Stimulated activated CD8-positive, alpha-beta memory T cell treated with anti-CD3 and anti-CD28 coated beads, Interleukin-7, amount 100 ng/mL, for 48 hours (primary cell): ENCODE results near the gene CSNK1A1L.

Experiments
- DNase-seq, 2 donors: peaks; one replicate each; pipeline ENCODE4 v3.0.0-alpha.2; 2020; ENCODE audit warnings: low read depth in 1 of 2; ENCODE audit errors: extremely low read depth in 1 of 2

Gene CSNK1A1L

DNA sequence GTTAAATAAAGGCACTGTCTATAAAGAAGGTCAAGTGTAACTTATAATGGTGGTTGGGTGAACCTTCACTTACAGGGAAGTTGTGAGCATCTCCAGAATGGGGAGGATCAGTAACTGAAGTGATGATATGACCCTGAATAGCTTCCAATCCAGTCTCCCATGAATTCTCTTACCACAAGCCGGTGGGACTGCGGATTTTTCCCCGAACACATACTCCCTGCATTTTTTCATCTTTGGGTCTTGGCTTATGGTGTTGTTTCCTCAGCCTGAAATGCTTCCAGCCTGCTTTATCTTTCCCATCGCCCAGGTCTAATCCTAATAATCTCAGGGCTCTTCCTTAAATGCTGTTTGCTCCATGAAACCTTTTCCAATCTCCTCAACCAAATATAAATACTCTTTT, 2.0 kb upstream of the CSNK1A1L start:
- DNase-seq: no peak

DNA sequence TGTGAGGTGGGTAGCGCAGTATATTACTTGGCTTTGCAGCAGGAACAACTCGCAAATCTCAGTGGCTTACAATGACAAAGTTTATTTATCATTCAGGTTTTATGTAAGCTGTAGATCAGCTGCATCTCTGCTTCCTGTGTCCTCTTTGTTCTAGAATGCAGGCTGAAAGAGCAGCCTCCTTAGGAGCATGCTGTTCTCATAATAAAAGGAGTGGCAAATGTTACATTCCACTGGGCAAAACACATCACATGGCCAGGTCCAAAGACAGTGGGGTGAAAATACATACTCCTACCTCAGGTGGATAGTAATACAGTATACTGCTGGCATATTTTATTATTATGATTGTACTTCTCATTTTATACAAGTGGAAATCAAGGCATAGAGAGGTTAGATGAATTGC, 1.2 kb upstream of the CSNK1A1L start:
- DNase-seq: no peak

DNA sequence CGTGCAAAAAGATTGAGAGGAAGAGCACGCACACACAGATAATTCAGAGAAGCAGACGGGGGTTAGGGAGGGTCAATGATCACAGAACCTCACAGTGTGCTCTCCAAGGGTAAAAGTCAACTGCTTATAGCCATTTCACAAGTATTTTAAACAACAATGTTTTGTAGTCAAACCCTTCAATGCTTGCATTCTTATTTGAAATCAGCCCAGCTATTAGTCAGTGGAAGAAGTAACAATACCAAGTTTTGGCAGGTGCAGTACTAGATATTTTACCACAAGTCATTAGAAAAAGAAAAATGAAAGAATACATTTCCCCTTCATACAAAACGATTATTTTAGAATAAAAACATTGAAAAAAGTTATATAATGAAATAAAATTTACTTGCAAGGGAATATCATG, 2.6 kb downstream of the CSNK1A1L start:
- no peak for DNase-seq

DNA sequence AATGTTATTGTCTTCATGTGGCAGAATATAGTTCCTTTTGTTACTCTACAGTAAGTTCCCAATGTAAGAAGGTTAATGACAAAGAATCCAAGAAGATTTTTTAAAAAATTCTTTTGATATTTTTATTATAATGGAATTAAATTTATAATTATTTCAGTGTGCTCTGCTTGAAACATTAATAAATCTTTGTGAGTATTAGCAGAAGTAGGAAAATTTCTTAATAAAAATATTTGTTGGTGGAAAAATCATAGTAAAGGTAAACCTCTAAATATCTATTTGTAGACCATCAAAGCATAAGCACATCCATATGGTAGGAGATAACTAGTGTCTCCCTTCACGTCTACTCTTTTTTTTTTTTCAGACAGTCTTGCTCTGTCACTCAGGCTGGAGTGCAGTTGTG, 4.3 kb downstream of the CSNK1A1L start:
- DNase-seq: no peak

DNA sequence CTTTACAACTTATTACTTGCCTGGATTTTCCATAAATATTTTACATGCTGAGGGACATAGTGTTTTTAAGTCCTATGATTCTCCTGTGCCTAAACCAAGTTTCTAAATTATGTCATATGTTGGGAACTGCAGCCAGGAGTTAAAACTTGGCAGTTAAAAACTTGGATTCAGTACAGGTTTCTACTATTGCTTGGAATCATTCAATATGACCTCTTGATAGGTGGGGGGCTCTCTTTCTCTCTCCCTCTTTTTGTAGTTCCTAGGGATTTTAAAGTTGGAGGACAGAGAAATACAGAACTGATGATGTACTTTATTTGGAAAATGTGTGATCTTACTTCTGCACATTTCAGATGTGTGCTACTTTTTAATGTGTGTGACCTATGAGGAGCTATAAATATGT, 4.7 kb downstream of the CSNK1A1L start:
- DNase-seq: no peak

DNA sequence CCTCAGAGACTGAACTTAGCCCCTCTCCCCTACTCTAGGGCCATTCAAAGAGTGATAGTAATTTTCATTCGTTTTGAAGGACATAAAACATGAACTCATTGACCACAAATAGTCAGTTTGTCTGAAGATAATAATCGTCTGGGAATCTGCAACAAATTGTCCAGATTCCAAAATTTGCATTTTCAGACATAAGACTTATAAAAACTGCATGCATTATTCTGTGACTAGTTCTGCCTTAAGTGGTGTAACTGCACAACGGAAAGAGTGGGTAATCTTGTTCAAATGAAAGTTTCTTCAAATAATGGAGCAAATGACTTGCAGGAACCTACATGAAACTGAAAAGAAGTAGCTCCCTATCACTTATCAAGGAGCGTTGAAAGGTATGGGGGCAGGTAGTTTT, 8.4 kb downstream of the CSNK1A1L start:
- DNase-seq: no peak

DNA sequence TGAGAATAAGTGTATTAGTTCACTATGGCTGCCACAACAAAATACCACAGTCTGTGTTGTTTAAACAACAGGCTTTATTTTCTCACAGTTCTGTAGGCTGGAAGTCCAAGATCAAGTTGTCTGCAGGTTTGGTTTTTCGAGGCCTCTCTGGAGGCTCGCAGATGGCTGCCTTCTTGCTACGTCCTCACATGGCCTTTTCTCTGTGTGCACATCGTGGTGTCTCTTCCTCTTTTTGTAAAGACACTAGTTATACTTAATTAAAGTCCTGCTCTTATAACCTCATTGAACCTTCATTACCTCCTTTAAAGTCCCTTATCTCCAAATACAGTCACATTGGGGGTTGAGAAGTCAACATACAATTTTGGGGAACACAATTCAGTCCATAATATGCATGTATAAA, 10.6 kb downstream of the CSNK1A1L start:
- DNase-seq: no peak

DNA sequence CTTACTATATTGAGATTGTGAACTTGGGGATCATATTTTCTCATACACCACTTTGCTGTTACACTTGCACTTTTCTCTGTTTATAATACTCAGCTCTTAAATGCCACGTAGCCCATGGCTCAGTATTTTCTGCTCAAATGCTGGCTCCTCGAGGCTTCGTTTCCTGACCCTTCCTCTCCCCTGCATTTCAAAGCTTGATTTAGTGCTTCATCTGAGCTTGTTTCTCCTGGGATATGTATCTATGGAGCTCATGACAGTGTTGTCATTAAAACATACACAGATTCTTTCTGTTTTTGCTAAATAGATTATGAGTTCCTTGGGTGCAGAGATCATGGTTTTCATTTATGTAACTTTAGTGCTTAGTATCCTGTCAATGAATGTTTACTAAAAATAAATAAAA, 11.4 kb downstream of the CSNK1A1L start:
- no peak for DNase-seq

DNA sequence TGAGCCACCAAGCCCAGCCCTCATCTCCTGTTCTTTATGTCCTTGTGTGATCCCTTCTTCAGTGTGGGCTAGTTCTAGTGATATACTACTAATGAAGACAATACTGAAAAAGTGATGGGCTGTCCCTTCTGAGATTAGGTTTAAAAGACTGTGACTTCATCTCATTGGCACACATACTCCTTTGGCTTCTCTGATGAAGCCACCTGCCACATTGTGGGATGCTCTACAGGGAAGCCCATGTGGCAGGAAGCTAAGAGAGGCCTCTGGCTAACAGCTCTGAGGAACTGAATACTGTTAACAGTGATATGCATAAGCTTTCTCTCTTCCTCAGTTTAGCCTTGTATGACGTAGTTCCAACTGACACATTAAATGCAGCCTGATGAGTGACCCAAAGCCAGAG, 13.6 kb downstream of the CSNK1A1L start:
- no peak for DNase-seq

DNA sequence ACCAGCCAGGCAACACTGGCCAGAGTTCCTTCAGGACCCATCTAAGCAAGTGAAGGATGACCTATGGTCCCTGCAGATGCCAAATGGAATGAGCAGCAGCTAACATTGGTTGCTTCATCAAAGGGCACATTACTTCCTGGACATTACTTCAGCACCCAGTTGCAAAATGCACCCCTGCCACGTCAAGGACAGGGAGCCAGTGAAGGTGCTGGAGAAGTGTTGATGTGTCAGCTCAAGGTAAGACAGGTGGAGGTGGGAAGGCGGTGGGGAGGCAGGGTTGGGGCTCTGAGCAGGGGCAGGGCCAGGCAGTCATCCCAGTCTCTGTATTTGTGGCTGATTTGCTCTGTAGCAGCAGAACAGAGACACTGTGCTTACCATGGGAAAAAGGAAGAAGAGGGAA, 14.6 kb downstream of the CSNK1A1L start:
- no peak for DNase-seq

DNA sequence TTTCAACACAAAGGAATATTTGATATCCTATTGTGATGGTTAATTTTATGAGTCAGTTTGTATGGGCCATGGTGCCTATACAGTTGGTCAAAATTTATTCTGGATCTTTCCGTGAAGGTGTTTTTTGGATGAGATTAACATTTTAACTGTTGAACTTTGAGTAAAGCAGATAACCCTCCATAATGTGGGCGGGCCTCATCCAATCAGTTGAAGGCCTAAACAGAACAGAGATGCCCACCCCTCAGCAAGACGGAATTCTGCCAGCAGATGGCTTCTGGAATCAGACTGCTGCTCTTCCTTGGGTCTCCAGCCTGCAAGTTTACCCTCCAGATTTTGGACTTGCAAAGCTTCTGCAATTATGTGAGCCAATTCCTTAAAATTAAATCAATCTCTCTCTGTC, 16.0 kb downstream of the CSNK1A1L start:
- no peak for DNase-seq

DNA sequence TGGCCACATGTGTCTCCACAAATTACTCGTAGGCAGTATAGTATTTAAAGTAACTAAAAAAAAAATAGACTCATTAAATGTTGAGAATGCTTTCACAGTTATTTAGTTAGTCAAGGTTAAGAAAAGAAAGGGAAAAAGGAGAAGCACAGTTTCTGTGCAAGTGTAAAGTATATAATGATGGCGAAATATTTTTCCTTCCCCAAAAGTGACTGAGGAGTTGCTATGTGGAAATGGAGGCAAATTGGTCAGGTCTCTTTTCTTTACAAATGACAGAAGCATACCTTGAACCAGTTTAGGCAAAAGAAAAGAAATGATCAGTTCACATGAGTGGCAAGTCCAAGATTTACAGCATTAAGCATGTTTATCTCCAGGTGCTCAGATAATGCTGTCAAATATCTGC, 18.0 kb downstream of the CSNK1A1L start:
- no peak for DNase-seq

DNA sequence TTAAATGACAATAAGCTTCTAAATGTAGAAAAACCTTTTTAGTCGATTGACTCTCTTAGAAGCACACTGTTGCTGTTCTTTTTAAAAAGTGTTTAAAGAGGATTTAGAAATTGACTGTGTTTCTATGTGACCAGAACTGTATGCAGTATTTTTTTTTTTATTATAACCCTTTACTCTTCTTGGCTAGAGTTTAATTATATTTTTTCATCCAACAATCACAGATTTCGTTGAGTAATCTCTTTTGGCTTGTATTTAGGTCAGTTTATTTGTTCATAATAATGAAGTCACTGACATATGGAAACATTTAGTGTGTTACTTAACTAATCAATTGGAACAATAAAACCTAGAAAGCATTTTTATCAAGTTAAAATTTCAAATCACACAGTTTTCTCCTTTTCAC, 19.9 kb downstream of the CSNK1A1L start:
- no peak for DNase-seq

DNA sequence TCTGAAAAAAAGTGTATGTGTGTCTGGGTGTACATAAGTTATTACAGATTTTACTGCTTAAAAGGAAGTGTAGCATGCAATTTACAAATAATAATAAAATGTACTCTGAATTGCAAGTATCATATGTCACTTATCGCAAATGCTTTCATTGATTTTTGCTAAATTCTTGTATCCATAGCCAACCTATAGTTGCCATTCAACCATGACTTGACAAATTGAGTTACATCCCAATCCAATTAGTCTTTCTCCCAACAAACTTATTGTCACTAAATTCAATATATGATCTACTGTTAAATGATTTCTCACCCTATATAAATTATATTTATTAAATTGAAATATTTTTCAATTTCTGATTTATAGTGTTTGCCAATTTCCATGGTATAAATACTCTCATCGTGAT, 28.6 kb downstream of the CSNK1A1L start:
- no peak for DNase-seq

DNA sequence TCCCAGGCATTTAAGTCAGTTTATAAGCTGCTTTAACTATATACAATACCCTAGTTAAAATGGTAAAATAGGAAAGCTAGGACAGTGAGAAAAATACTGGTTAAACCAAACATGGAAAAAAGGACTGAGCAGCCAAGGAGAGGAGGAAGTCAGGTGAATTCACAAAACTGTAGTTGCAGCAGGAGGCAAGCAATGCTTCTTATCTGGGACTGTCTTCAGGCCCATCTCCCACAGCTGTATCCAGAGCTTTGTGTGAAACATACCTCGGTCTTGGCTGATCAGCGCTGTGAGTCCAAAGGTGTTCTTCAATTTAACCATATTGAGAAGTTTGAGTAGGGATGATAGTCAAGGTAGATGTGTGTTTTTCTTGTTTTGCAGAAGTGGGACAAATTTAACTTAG, 30.3 kb downstream of the CSNK1A1L start:
- no peak for DNase-seq

DNA sequence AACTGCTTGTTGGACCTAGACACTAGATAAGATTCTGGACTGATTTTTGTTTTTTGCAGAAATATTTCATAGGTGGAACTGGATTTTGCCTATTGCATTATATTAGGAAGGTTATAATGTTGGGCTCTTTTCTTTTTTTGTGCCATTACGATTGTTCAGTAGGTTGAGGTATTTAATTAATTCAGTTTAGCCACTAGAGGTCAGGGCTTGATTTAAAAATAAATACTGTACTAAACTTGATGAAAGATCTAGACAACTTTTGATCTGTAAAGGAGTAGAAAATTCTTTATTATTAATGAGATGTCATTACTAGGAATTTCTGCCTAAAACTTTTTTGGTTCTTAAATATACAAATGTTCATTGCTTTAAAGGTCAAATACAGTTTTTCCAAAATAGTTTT, 30.8 kb downstream of the CSNK1A1L start:
- DNase-seq: no peak

DNA sequence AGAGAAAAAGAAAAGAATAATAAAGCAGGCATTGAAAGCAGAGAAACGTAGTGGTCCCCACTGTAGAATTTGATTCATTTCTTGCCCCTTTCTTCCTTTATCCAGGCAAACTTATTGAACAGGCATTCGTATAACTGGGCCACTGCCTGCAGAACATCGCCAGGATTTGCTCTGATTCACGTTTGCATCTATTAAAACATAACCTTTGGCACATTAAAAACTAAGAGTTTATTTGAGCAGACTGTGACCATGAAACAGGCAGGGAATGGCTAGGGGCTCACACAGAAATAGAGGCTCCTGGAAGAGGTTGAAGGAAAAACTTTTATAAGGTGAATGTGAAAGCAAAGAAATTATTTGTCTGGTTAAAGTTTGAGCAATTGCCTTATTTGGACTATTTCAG, 33.4 kb downstream of the CSNK1A1L start:
- no peak for DNase-seq

DNA sequence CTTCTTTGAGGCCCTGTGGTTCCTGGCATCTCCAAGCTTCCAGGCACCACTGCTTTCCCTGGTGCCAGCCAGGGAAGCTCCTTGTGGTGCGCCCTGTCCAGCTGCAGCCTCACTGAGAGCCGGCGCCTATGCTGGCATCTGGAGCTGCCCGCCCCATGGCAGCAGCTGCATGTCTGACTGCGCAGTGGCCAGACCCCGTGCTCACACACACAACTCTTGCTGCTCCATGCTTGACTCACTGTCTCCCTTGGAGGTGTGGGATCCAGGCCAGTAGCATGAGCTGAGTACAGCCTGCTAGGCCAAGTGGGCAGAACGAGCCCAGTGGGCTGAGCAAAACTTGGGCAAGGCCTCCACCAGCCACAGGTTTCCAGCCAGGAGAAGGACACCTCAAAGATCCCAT, 34.5 kb downstream of the CSNK1A1L start:
- no peak for DNase-seq

DNA sequence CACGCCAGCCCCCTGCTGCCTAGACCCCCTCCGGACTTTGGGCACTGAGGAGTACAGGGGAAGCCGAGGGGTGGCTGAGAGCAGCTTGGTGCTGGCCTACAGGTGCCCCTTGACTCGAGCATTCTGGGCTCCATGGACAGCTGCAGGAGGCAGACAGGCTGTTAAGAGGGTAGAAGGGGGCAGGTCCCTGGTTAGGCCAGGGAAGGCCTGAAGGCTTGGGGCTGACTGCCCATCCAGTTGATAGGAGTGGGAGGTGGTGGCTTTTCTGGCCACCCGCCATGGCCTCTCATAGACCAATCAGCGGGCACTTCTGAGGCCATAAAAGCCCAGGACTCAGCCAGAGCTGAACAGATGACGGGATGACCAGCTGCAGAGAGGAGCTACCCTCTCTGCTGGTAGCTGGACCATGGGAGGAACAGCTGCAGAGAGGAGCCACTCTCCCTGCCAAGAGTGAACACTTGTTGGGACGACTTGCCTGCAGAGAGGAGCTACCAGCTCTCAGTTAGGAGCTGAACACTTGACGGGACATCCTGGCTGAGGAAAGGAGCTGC, 35.2 kb downstream of the CSNK1A1L start:
- no peak for DNase-seq

DNA sequence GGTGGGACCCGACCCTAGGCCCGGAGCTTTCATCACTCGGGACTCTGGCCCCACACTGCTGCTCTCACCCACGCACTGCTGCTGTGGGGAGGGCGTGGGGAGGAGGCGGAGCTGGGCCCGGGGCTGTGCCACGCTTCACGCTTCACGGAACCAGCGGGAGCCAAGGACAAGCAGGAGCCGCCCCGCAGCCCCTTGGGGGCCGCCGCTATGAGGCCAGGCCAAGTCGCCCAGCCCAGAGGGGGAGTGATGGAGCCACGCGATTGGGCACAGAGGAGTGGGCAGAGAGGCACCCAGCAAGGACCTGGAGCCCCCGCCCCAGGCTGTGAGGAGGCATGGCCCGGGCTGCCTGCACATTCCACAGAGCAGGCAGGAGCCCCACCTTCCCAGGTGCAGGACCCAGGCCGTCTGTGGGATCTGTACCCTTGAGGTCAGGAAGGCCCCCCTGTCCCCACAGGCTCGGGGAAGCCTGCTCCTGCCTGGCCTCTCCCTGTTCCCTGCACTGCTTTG, 35.8 kb downstream of the CSNK1A1L start:
- no peak for DNase-seq

DNA sequence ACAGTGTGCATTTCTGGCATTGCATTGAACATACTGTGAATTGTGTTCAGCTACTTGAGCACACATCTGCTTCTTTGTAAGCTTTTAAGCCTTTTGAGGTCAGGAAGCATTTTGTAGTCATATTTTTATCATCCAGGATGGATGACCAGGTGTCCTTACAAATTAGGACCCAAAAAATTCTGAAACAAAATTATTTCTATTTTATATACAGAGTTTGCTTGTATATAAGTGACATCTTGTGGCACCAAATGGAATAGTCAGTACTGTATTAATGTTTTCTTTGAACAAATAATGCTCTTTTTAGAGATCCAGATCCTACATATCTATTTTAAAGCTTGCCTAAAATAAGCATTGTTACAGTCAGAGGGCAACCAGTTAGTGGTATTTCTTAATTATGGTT, 36.5 kb downstream of the CSNK1A1L start:
- DNase-seq: no peak

DNA sequence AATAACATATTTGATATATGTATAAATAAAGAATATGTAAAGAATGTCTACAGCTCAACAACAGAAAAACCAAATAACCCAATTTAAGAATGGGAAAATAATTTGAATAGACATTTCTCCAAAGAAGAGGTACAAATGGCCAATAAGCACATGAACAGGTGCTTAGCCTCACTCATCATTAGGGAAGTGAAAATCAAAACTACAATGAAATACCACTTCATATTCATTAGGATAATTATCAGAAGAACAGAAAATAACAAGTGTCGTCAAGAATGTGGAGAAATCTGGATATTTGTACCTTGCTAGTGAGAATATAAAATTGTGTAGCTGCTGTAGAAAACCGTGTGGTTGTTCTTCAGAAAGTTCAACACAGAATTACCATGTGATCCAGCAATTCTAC, 37.6 kb downstream of the CSNK1A1L start:
- no peak for DNase-seq

DNA sequence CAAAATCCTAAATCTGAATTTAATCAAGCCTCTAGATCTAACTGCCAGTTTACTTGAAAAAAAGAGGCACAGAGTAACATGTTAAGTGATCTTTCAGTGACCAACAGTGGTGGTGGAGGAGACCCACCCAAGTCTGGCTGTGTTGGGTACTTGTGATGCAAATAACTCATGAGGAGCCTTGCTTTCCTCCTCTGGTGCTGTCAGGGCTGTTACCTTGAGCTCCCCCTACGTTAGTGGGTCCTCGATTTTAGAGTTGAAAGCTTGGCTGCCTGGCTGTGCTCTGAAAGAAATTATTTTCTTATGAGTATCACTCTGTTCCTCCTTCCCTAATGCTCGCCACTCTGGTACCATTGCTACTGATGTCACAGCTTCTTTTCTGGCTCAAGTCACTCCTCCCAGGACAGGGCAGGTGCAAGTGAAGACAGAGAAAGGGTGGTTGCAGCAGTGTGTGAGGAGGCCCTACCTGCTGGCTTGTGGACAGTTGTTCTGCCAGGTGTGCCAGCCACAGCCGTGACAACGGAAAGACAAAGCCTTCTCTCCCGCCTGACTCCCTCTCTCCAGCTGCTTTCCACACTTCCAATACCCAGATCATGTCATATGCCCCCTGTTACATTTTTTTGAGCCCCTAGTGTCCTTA, 39.5 kb downstream of the CSNK1A1L start:
- DNase-seq: no peak
